Right cardiac atrium (tissue), 5 donors: ENCODE measurements around the gene RAB27A. TPM values are rescaled to one million over a fixed set of nuclear protein-coding genes. Genes with fewer than 3 reads are reported as not detected.

Experiments
- ATAC-seq, 2 donors: fragments of 200-7000 bp; cut with Tn5 transposase; one replicate each; pipeline versions ENCODE4 v1.8.0 to v1.9.1; 2020; ENCODE audit warnings: moderate library complexity in 2 of 2, mild to moderate bottlenecking in 1 of 2
- DNase-seq, 3 donors: peaks; one replicate each; pipeline ENCODE4 v3.0.0-alpha.2; 2020
- H3K27ac ChIP-seq: one replicate; pipeline ENCODE4 v1.5.1; 2013; ENCODE audit warnings: mild to moderate bottlenecking, low read length, control low read depth, moderate library complexity
- H3K27me3 ChIP-seq: one replicate; pipeline ENCODE4 v1.6.1; 2013; ENCODE audit not compliant: control insufficient read depth, insufficient read depth
- H3K4me1 ChIP-seq: one replicate; pipeline ENCODE4 v1.6.1; 2013; ENCODE audit warnings: low read length; ENCODE audit not compliant: control insufficient read depth, insufficient read depth
- H3K4me3 ChIP-seq: one replicate; pipeline ENCODE4 v1.5.1; 2013; ENCODE audit warnings: low read length, control low read depth
- H3K9me3 ChIP-seq: one replicate; pipeline ENCODE4 v1.6.1; 2013; ENCODE audit warnings: low read length; ENCODE audit not compliant: control insufficient read depth
- WGBS: extraction: QIAGEN DNeasy Blood & Tissue Kit; methylation state at CpG from one replicate; pipeline ENCODE4 v1.1.7; 2013; 5-methylcytosine and 5-hydroxymethylcytosine counted together
- intact Hi-C, 4 donors: fragments of 100-400 bp; cut with DNase I; formaldehyde crosslinking; loops; one replicate each; pipeline versions ENCODE4 v1.11.0 to v1.14.0; 2022 to 2023
- polyA plus RNA-seq: library from polyadenylated mRNA; stranded (reverse); fragments of 200-250 nt; gene quantifications from one replicate; pipeline ENCODE4 v1.2.3, GENCODE V29; 2013
- total RNA-seq, 4 donors: library from RNA; stranded (reverse); fragmentation: NEBNext Ultra II Directional; extraction: Animal tissue kit (Norgen Biotek cat#: 25700); gene quantifications; one replicate each; pipeline ENCODE4 v1.2.1, GENCODE V29; 2021
- donor health status: healthy with polysubstance abuse.
- donor health status: DM: no; HTN: yes; CAD: no.
- donor health status: DM: no; HTN: no; CAD: no.
- donor health status: DM: no; HTN: yes; CAD: no; lungs with severe emphysema.
- donor health status: DM: yes; HTN: yes; CAD: no.

Gene RAB27A
- total and polyA plus RNA-seq, 5 donors, result 3.0 to 18.0 (median 8.4) TPM

- H3K27me3 ChIP-seq, result no peaks in the 10 kb centered on the region
- ATAC-seq, result no peak
- DNase-seq, result no peak
- H3K27ac ChIP-seq, result no peak overlapping the region
- H3K4me3 ChIP-seq, result no peak overlapping the region
- intact Hi-C loops, result no loop called here
- H3K4me1 ChIP-seq, result no peaks in the 10 kb centered on the region
- no peaks in the 10 kb centered on the region for H3K9me3 ChIP-seq
- WGBS, result 94% methylated on average over 4 of the region's 4 CpGs
Observed at GRCh38 chr15:55235546-55236036, 54.0 kb downstream of the RAB27A start.

GRCh38 chr15:55234800-55235104, 54.9 kb downstream of the RAB27A start:
- Histone ChIP-seq H3K27ac (no peak overlapping the region), H3K27me3 (no peaks in the 10 kb centered on the region), H3K4me3 (no peak overlapping the region), H3K9me3 (no peaks in the 10 kb centered on the region), H3K4me1 (no peaks in the 10 kb centered on the region)
- no peak for ATAC-seq
- intact Hi-C loops, result no loop called here
- no peak for DNase-seq
- 100% methylated on average over 1 of the region's 1 CpG for WGBS

- intact Hi-C loops, result no loop called here
- Histone ChIP-seq H3K4me3 (no peak overlapping the region), H3K9me3 (no peaks in the 10 kb centered on the region), H3K27me3 (no peaks in the 10 kb centered on the region), H3K4me1 (no peaks in the 10 kb centered on the region), H3K27ac (no peak overlapping the region)
- DNase-seq (no peak), ATAC-seq (no peak)
- 94% methylated on average over 2 of the region's 2 CpGs for WGBS
Observed at GRCh38 chr15:55234104-55234799, 55.4 kb downstream of the RAB27A start.

GRCh38 chr15:55231455-55231854, 58.2 kb downstream of the RAB27A start:
- no peak for ATAC-seq
- DNase-seq, result no peak
- intact Hi-C loops, result no loop called here

GRCh38 chr15:55230953-55231352, 58.7 kb downstream of the RAB27A start:
- H3K9me3 ChIP-seq, result no peaks in the 10 kb centered on the region
- H3K4me3 ChIP-seq, result no peak overlapping the region
- H3K27me3 ChIP-seq, result no peaks in the 10 kb centered on the region
- no peak overlapping the region for H3K27ac ChIP-seq
- no peaks in the 10 kb centered on the region for H3K4me1 ChIP-seq
- intact Hi-C loops, result no loop called here
- 96% methylated on average over 1 of the region's 1 CpG for WGBS
- no peak for DNase-seq
- no peak for ATAC-seq

More at GRCh38 chr15:55231455-55231854, 58.2 kb downstream of the RAB27A start:
- Histone ChIP-seq H3K27me3 (no peaks in the 10 kb centered on the region), H3K9me3 (no peaks in the 10 kb centered on the region), H3K4me1 (no peaks in the 10 kb centered on the region), H3K27ac (no peak overlapping the region), H3K4me3 (no peak overlapping the region)
- WGBS, result 99% methylated on average over 1 of the region's 1 CpG

- no peak for ATAC-seq
- no peaks in the 10 kb centered on the region for H3K27me3 ChIP-seq
- DNase-seq, result no peak
- 66% methylated on average over 3 of the region's 3 CpGs for WGBS
- no peak overlapping the region for H3K27ac ChIP-seq
- H3K4me3 ChIP-seq, result no peak overlapping the region
- H3K4me1 ChIP-seq, result no peaks in the 10 kb centered on the region
- no peaks in the 10 kb centered on the region for H3K9me3 ChIP-seq
- intact Hi-C loops, result no loop called here
Observed at GRCh38 chr15:55230051-55230670, 59.5 kb downstream of the RAB27A start.

- H3K4me3 ChIP-seq, result no peak overlapping the region
- ATAC-seq (no peak), DNase-seq (no peak)
- H3K4me1 ChIP-seq, result no peaks in the 10 kb centered on the region
- no peaks in the 10 kb centered on the region for H3K27me3 ChIP-seq
- H3K9me3 ChIP-seq, result no peaks in the 10 kb centered on the region
- 83% methylated on average over 2 of the region's 2 CpGs for WGBS
- intact Hi-C loops, result no loop called here
- no peak overlapping the region for H3K27ac ChIP-seq
Observed at GRCh38 chr15:55226127-55226526, 63.5 kb downstream of the RAB27A start.

GRCh38 chr15:55224892-55225291, 64.7 kb downstream of the RAB27A start:
- DNase-seq (no peak), ATAC-seq (no peak)
- Histone ChIP-seq H3K9me3 (no peaks in the 10 kb centered on the region), H3K27me3 (no peaks in the 10 kb centered on the region), H3K4me3 (no peak overlapping the region), H3K27ac (no peak overlapping the region), H3K4me1 (no peaks in the 10 kb centered on the region)
- intact Hi-C loops, result loop anchor here in 2 of 4 donors (5.0 kb wide), 1 partner anchor 67 kb away; no protein-coding TSS in a partner anchor

GRCh38 chr15:55222588-55222987, 67.0 kb downstream of the RAB27A start:
- DNase-seq (no peak), ATAC-seq (no peak)
- H3K9me3 ChIP-seq, result no peaks in the 10 kb centered on the region
- no peak overlapping the region for H3K4me3 ChIP-seq
- H3K27ac ChIP-seq, result no peak overlapping the region
- H3K27me3 ChIP-seq, result no peaks in the 10 kb centered on the region
- no peaks in the 10 kb centered on the region for H3K4me1 ChIP-seq
- intact Hi-C loops, result loop anchor here in 2 of 4 donors (5.0 kb wide), 1 partner anchor 70 kb away; no protein-coding TSS in a partner anchor

- peak in 1 of 3 donors; percentile 17 for DNase-seq
- intact Hi-C loops, result loop anchor here in 2 of 4 donors (5.0 kb wide), 1 partner anchor 71 kb away; no protein-coding TSS in a partner anchor
- no peaks in the 10 kb centered on the region for H3K27me3 ChIP-seq
- H3K4me3 ChIP-seq, result no peak overlapping the region
- no peak overlapping the region for H3K27ac ChIP-seq
- peak; percentile 67 to 90 for ATAC-seq
- no peaks in the 10 kb centered on the region for H3K4me1 ChIP-seq
- WGBS, result 60% methylated on average over 6 of the region's 6 CpGs
- H3K9me3 ChIP-seq, result no peaks in the 10 kb centered on the region
Observed at GRCh38 chr15:55221090-55222011, 68.3 kb downstream of the RAB27A start.

GRCh38 chr15:55220606-55221005, 69.0 kb downstream of the RAB27A start:
- H3K9me3 ChIP-seq, result no peaks in the 10 kb centered on the region
- no peak overlapping the region for H3K27ac ChIP-seq
- no peaks in the 10 kb centered on the region for H3K4me1 ChIP-seq
- intact Hi-C loops, result loop anchor here in 2 of 4 donors (5.0 kb wide), 1 partner anchor 72 kb away; no protein-coding TSS in a partner anchor
- ATAC-seq (no peak), DNase-seq (no peak)
- no peak overlapping the region for H3K4me3 ChIP-seq
- H3K27me3 ChIP-seq, result no peaks in the 10 kb centered on the region
